GM12878 (cell line): ENCODE data around the gene AP1S3.

Experiments used
- CTCF ChIP-seq, 3 experiments: IDR thresholded peaks in 2 of 3; conservative IDR thresholded peaks in 1 of 3; 2 replicates each; pipeline ENCODE4 v1.5.1; 2011; ENCODE audit warnings: low read depth in 3 of 3, low read length in 3 of 3, mild to moderate bottlenecking in 3 of 3, control low read depth in 2 of 3, moderate library complexity in 2 of 3, inconsistent platforms in 1 of 3, mixed read lengths in 1 of 3; ENCODE audit not compliant: control insufficient read depth in 2 of 3, insufficient read depth in 1 of 3; ENCODE audit errors: extremely low read depth in 1 of 3
- EZH2 ChIP-seq: IDR thresholded peaks from 2 replicates; pipeline ENCODE4 v1.6.1; 2012; ENCODE audit warnings: low read depth, mild to moderate bottlenecking, control low read depth, inconsistent platforms, low read length, borderline replicate concordance; ENCODE audit not compliant: control insufficient read depth
- FOXK2 ChIP-seq: fragments of 450-650 bp; IDR thresholded peaks from 2 replicates; pipeline ENCODE4 v1.6.1; 2017; ENCODE audit warnings: mild to moderate bottlenecking, moderate library complexity
- JUND ChIP-seq: IDR thresholded peaks from 2 replicates; pipeline ENCODE4 v1.6.1; 2012; ENCODE audit warnings: low read depth, mild to moderate bottlenecking, low read length, improper control_type of control experiment, moderate library complexity
- NRF1 ChIP-seq: conservative IDR thresholded peaks from 2 replicates; pipeline ENCODE4 v1.6.1; 2011; ENCODE audit warnings: mild to moderate bottlenecking, low read depth, low read length, improper control_type of control experiment
- POLR2AphosphoS5 ChIP-seq: IDR thresholded peaks from 2 replicates; pipeline ENCODE4 v1.6.1; 2011; ENCODE audit warnings: mild to moderate bottlenecking, low read length, inconsistent platforms
- USF1 ChIP-seq: IDR thresholded peaks from 2 replicates; pipeline ENCODE4 v1.6.1; 2011; ENCODE audit warnings: borderline replicate concordance, low read depth, mild to moderate bottlenecking, moderate library complexity, mixed read lengths, low read length; ENCODE audit not compliant: insufficient read depth; ENCODE audit errors: extremely low read length
- ZNF274 ChIP-seq: IDR thresholded peaks from one replicate; pipeline ENCODE4 v1.8.0; 2011; ENCODE audit not compliant: insufficient read length, insufficient read depth

- no peak for TF ChIP-seq CTCF (IDR thresholded peaks at IDR 0.05 in 2 of 3, conservative IDR thresholded peaks at IDR 0.05 in 1 of 3; ENCODE audit: control insufficient read depth in 2 of 3, extremely low read depth in 1 of 3, insufficient read depth in 1 of 3, low read depth in 3 of 3, low read length in 3 of 3)
- no peak for TF ChIP-seq ZNF274
- no peak for TF ChIP-seq FOXK2
- TF ChIP-seq NRF1 = no peak
- no peak for TF ChIP-seq JUND
- TF ChIP-seq EZH2 = no peak
- no peak for TF ChIP-seq USF1
- no peak for TF ChIP-seq POLR2AphosphoS5
Measured at GRCh38 chr2:223819891-223820290, 17.5 kb downstream of the AP1S3 start.
